ENCODE data around the gene METTL14. TPM values are rescaled to one million over a fixed set of nuclear protein-coding genes. Genes with fewer than 3 reads are reported as not detected.
"Not testable (repeated sequence)": the region's sequence is repeated elsewhere in the genome, so short reads cannot be mapped to it uniquely, and the experiment has no call there.

The METTL14 gene
- 10 to 100 TPM; 20.9 to 44.5 (median 27.5) TPM for total RNA-seq
- polyA plus RNA-seq, result 1 to 10 TPM; 4.4 to 9.0 TPM
- long read RNA-seq, donor 1, full-length matches to known transcripts, result 9 of 10 reads
- long read RNA-seq, donor 1, partial matches to known transcripts, result 0 of 10 reads
- long read RNA-seq, donor 1, other reads (novel, unspliced or antisense), result 1 of 10 reads
- long read RNA-seq, donor 2, full-length matches to known transcripts, result 36 of 41 reads
- long read RNA-seq, donor 2, partial matches to known transcripts, result 2 of 41 reads
- long read RNA-seq, donor 2, other reads (novel, unspliced or antisense), result 3 of 41 reads
- long read RNA-seq, donor 3, full-length matches to known transcripts, result 8 of 11 reads
- long read RNA-seq, donor 3, partial matches to known transcripts, result 0 of 11 reads
- long read RNA-seq, donor 3, other reads (novel, unspliced or antisense), result 3 of 11 reads

- Histone ChIP-seq H3K9me3 (no peaks in the 10 kb centered on the region), H3K27me3 (no peaks in the 10 kb centered on the region), H3K27ac (peak within 1 kb of the TSS; percentile 82 to 97 (median 88)), H3K36me3 (peaks cover 0 to 28% (median 24%) of the 10 kb centered on the region in 9 donors), H3K4me1 (peaks cover 4 to 19% (median 17%) of the 10 kb centered on the region in 12 donors), H3K4me3 (peak within 1 kb of the TSS; percentile 38 to 84 (median 70))
- peak; percentile 96 to 99 (median 98) for ATAC-seq
- WGBS, 4 donors, result 4 to 6% (median 5%) methylated on average over 42 of the region's 42 CpGs
- peak; percentile 92 to 95 (median 94) for DNase-seq
- intact Hi-C loops (cut with DNase I), result loop anchor here in 3 of 10 donors (2.0 to 10.0 kb wide), 3 partner anchors 400 to 410 kb away; no protein-coding TSS in a partner anchor
- TF ChIP-seq CTCF (IDR thresholded peaks at IDR 0.05) (peak in 4 of 12 donors; percentile 6 to 31 (median 19)), POLR2A (IDR thresholded peaks at IDR 0.05) (peak in 1 of 2 donors; percentile 68)
Measured at GRCh38 chr4:118684873-118685811, at the start of gene METTL14. Gene METTL14 (plus strand): TSS chr4:118685392. CDS start chr4:118685535, 143 bp downstream.

GRCh38 chr4:118636126-118636525 lies 49.1 kb upstream of the METTL14 start:
- 87 to 94% (median 90%) methylated on average over 6 to 9 of the region's 9 CpGs for WGBS, 4 donors
- H3K27ac ChIP-seq; H3K9me3 ChIP-seq; ATAC-seq; H3K4me1 ChIP-seq; H3K27me3 ChIP-seq; intact Hi-C loops (cut with DNase I); DNase-seq; H3K4me3 ChIP-seq: not testable (repeated sequence)
- H3K36me3 ChIP-seq, result peaks cover 0 to 32% (median 13%) of the 10 kb centered on the region in 9 donors

GRCh38 chr4:118664665-118665064 lies 20.5 kb upstream of the METTL14 start:
- intact Hi-C loops (cut with DNase I); H3K4me1 ChIP-seq; DNase-seq; H3K36me3 ChIP-seq; H3K4me3 ChIP-seq; ATAC-seq; H3K27me3 ChIP-seq; H3K27ac ChIP-seq; H3K9me3 ChIP-seq: not testable (repeated sequence)
- WGBS, 4 donors, result 47 to 51% (median 47%) methylated on average over 5 of the region's 5 CpGs
- TF ChIP-seq CTCF (IDR thresholded peaks at IDR 0.05), result peak in 8 of 12 donors; percentile 8 to 36 (median 26)

- H3K27me3 ChIP-seq; ATAC-seq; H3K27ac ChIP-seq; H3K4me3 ChIP-seq; H3K9me3 ChIP-seq; H3K36me3 ChIP-seq; intact Hi-C loops (cut with DNase I); H3K4me1 ChIP-seq: not testable (repeated sequence)
- DNase-seq, result peak in 4 of 5 donors; percentile 29 to 59 (median 46)
- WGBS, 4 donors, result 13 to 22% (median 16%) methylated on average over 1 of the region's 1 CpG
Measured at GRCh38 chr4:118669220-118669619, 16.0 kb upstream of the METTL14 start.

GRCh38 chr4:118670968-118671367 lies 14.2 kb upstream of the METTL14 start:
- H3K27me3 ChIP-seq; intact Hi-C loops (cut with DNase I); H3K27ac ChIP-seq; H3K4me1 ChIP-seq; H3K36me3 ChIP-seq; ATAC-seq; H3K4me3 ChIP-seq; H3K9me3 ChIP-seq; DNase-seq: not testable (repeated sequence)
- 93 to 94% (median 93%) methylated on average over 2 of the region's 2 CpGs for WGBS, 4 donors
